ENCODE results near the gene ZSCAN4.

DNA sequence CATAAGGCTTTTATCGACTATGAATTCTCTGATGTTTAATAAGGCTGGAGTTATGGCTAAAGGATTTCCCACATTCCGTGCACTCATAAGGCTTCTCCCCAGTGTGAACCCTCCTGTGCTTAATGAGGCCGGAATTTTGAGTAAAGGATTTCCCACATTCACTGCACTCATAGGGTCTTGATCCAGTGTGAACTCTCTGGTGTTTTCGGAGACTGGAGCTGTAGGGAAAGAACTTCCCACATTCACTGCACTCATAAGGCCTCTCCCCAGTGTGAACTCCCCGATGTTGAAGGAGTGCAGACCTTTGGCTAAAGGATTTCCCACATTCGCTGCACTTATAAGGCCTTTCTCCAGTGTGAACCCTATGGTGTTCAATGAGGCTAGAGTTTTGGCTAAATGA is 32.9 kb downstream of the ZSCAN4 start:
- TF ChIP-seq, protein P1, sequence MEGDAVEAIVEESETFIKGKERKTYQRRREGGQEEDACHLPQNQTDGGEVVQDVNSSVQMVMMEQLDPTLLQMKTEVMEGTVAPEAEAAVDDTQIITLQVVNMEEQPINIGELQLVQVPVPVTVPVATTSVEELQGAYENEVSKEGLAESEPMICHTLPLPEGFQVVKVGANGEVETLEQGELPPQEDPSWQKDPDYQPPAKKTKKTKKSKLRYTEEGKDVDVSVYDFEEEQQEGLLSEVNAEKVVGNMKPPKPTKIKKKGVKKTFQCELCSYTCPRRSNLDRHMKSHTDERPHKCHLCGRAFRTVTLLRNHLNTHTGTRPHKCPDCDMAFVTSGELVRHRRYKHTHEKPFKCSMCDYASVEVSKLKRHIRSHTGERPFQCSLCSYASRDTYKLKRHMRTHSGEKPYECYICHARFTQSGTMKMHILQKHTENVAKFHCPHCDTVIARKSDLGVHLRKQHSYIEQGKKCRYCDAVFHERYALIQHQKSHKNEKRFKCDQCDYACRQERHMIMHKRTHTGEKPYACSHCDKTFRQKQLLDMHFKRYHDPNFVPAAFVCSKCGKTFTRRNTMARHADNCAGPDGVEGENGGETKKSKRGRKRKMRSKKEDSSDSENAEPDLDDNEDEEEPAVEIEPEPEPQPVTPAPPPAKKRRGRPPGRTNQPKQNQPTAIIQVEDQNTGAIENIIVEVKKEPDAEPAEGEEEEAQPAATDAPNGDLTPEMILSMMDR (IDR thresholded peaks at IDR 0.05; ENCODE audit: low read depth, low read length, missing input control): no peak
- TF ChIP-seq RXRA (IDR thresholded peaks at IDR 0.05) (no peak), HNF4A (conservative IDR thresholded peaks at IDR 0.05) (no peak), TAF1 (conservative IDR thresholded peaks at IDR 0.05) (no peak)
